Measurements from ENCODE around the gene EXOC1. TPM values are rescaled to one million over a fixed set of nuclear protein-coding genes. Genes with fewer than 3 reads are reported as not detected.

EXOC1 gene
- total RNA-seq, 2 experiments from 2014 or later = 19.1 to 21.4 TPM

DNA sequence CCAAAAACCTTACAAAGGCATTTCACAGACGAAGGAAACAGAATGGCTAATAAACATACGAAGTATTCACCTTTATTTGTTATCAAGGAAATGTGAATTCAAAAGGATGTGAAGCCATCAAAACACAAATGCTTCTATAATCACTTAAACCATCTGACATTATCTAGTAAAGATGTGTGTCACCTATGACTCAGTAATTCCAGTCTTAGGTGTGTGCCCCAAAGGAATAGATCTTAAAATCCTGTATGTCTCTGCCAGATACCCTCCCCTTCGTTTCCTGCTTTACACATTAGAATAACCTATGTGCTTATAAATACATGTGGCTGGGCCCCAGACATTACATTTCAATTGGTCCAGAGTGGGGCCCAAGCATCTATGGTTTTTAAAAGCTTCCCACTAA is 53.5 kb downstream of the EXOC1 start:
- peak; percentile 91 for ATAC-seq
- intact Hi-C loops (cut with DNase I, micrococcal nuclease) = loop anchor here (1.0 to 2.0 kb wide), 3 partner anchors 40 to 42 kb away; partner anchors contain the start of gene CEP135 (in 1 of the 2)
- Mint-ChIP-seq H3K27me3 (no peaks in the 10 kb centered on the region), H3K4me3 (no peak overlapping the region), H3K4me1 (peaks cover 24% of the 10 kb centered on the region), H3K36me3 (ENCODE audit: low read depth) (peaks cover 10% of the 10 kb centered on the region), H3K27ac (peak overlapping the region; percentile 75), H3K9me3 (ENCODE audit: low read depth) (no peaks in the 10 kb centered on the region)
- POLR2A ChIA-PET = interaction anchor here (0.6 kb wide), 1 partner anchor 27 kb away, joined by 3 read pairs; no protein-coding TSS in a partner anchor
- CTCF ChIA-PET = no interaction called here
- DNase-seq = no peak

DNA sequence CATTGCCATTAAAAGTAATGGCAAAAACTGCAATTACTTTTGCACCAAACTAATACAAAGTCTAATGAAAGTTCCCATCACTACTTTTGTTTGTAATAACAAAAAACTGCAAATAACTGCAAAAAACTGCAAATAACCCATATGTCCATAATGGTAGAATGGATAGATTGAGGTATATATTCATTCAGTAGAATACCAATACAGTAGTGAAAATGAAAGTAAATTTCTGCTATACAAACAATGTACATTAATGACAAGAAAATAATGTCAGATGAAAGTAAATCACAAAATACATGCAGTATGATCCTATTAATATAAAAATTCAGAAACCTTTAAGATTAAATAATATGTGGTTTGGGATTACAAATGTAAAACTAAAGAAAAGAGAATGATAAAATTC is 54.0 kb downstream of the EXOC1 start:
- no peak overlapping the region for H3K27ac Mint-ChIP-seq

DNA sequence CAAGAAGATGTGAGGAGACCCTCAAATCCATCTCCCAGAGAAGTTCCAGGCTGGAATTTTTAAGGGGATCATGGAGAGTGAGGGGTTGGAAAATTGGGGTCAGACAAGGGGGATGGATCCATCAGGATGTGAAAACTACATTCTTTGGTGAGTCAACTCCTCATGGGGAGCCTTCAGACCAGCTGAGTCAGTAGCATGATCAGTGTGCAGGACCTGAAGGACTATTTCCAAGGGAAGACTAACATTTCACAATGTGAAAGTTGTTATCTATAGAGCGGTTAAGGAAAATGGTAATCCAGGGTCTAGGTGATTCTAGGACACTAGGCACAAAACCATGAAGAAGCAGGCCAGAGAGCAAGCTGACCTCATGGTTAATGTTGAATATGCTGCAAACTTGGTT is 56.7 kb downstream of the EXOC1 start:
- ATAC-seq (no peak), DNase-seq (no peak)
- H3K27me3 Mint-ChIP-seq = no peaks in the 10 kb centered on the region
- intact Hi-C loops (cut with DNase I, micrococcal nuclease) = no loop called here
- ChIA-PET CTCF (no interaction called here), POLR2A (no interaction called here)
- peaks cover 5% of the 10 kb centered on the region for H3K36me3 Mint-ChIP-seq (ENCODE audit: low read depth)
- no peak overlapping the region for H3K4me3 Mint-ChIP-seq
- H3K27ac Mint-ChIP-seq = no peak overlapping the region
- no peaks in the 10 kb centered on the region for H3K9me3 Mint-ChIP-seq (ENCODE audit: low read depth)
- H3K4me1 Mint-ChIP-seq = peaks cover 18% of the 10 kb centered on the region

More for the DNA sequence above, 54.0 kb downstream of the EXOC1 start:
- Mint-ChIP-seq H3K36me3 (ENCODE audit: low read depth) (peaks cover 10% of the 10 kb centered on the region), H3K4me3 (no peak overlapping the region), H3K4me1 (peaks cover 24% of the 10 kb centered on the region), H3K27me3 (no peaks in the 10 kb centered on the region), H3K9me3 (ENCODE audit: low read depth) (no peaks in the 10 kb centered on the region)
- intact Hi-C loops (cut with DNase I, micrococcal nuclease) = loop anchor here (1.0 to 2.0 kb wide), 3 partner anchors 40 to 41 kb away; partner anchors contain the start of gene CEP135 (in 1 of the 2)
- POLR2A ChIA-PET = no interaction called here
- DNase-seq (no peak), ATAC-seq (no peak)
- CTCF ChIA-PET = no interaction called here

- ATAC-seq (no peak), DNase-seq (no peak)
- Mint-ChIP-seq H3K27ac (no peak overlapping the region), H3K9me3 (ENCODE audit: low read depth) (no peaks in the 10 kb centered on the region), H3K27me3 (no peaks in the 10 kb centered on the region), H3K36me3 (ENCODE audit: low read depth) (no peaks in the 10 kb centered on the region), H3K4me1 (peaks cover 5% of the 10 kb centered on the region), H3K4me3 (no peak overlapping the region)
- ChIA-PET POLR2A (no interaction called here), CTCF (no interaction called here)
- intact Hi-C loops (cut with DNase I, micrococcal nuclease) = no loop called here
Measured at GRCh38 chr4:55912249-55912648, 58.8 kb downstream of the EXOC1 start.

- ChIA-PET POLR2A (no interaction called here), CTCF (no interaction called here)
- H3K4me1 Mint-ChIP-seq = no peaks in the 10 kb centered on the region
Measured at GRCh38 chr4:55920571-55920970, 67.1 kb downstream of the EXOC1 start.

DNA sequence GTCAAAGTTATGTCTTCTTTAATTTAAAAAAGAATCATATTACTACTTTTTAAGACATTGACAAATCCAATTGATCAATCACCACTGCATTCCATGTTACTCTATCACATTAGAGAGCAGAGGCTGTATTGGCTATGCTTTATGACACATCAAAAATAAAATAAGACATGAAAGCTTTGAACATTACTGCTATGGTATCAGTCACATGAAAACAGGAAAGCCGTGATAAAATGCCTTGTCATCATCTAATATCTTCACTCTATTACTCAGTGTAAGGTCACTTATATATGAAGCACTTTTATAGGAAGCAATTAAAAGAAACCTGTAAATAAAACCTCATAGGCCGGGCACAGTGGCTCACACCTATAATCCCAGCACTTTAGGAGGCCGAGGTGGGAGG is 67.6 kb downstream of the EXOC1 start:
- no peak overlapping the region for H3K4me3 Mint-ChIP-seq
- CTCF ChIA-PET = no interaction called here
- intact Hi-C loops (cut with DNase I, micrococcal nuclease) = no loop called here
- DNase-seq = no peak
- no peaks in the 10 kb centered on the region for H3K4me1 Mint-ChIP-seq
- POLR2A ChIA-PET = no interaction called here
- no peaks in the 10 kb centered on the region for H3K9me3 Mint-ChIP-seq (ENCODE audit: low read depth)
- H3K36me3 Mint-ChIP-seq (ENCODE audit: low read depth) = no peaks in the 10 kb centered on the region
- no peaks in the 10 kb centered on the region for H3K27me3 Mint-ChIP-seq
- no peak for ATAC-seq
- H3K27ac Mint-ChIP-seq = no peak overlapping the region

More at GRCh38 chr4:55920571-55920970, 67.1 kb downstream of the EXOC1 start:
- no peak for DNase-seq
- no peak for ATAC-seq
- Mint-ChIP-seq H3K27ac (no peak overlapping the region), H3K27me3 (no peaks in the 10 kb centered on the region), H3K4me3 (no peak overlapping the region), H3K9me3 (ENCODE audit: low read depth) (no peaks in the 10 kb centered on the region), H3K36me3 (ENCODE audit: low read depth) (no peaks in the 10 kb centered on the region)
- intact Hi-C loops (cut with DNase I, micrococcal nuclease) = no loop called here

DNA sequence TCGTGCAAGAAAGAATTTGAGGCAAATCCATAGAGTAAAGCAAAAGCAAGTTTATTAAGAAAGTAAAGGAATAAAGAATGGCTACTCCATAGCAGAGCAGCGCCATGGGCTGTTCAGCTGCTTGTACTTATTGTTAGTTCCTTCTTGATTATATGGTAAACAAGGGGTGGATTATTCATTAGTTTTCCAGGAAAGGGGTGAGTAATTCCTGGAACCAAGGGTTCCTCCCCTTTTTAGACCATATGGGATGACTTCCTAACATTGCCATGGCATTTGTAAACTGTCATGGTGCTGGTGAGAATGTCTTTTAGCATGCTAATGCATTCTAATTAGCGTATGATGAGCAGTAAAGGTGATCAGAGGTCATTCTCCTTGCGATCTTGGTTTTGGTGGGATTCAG is 71.8 kb downstream of the EXOC1 start:
- no peaks in the 10 kb centered on the region for H3K4me1 Mint-ChIP-seq
- intact Hi-C loops (cut with DNase I, micrococcal nuclease) = no loop called here
- POLR2A ChIA-PET = no interaction called here

GRCh38 chr4:55926610-55927009 is 73.2 kb downstream of the EXOC1 start:
- Mint-ChIP-seq H3K27me3 (no peaks in the 10 kb centered on the region), H3K4me1 (peaks cover 3% of the 10 kb centered on the region), H3K27ac (no peak overlapping the region), H3K9me3 (ENCODE audit: low read depth) (peaks cover 4% of the 10 kb centered on the region), H3K4me3 (no peak overlapping the region), H3K36me3 (ENCODE audit: low read depth) (no peaks in the 10 kb centered on the region)
- DNase-seq (no peak), ATAC-seq (no peak)
- POLR2A ChIA-PET = no interaction called here
- intact Hi-C loops (cut with DNase I, micrococcal nuclease) = no loop called here
- CTCF ChIA-PET = interaction anchor here (0.7 to 1.4 kb wide), 4 partner anchors 12 to 1071 kb away, joined by 3 to 4 read pairs (median 3); no protein-coding TSS in a partner anchor

More for the DNA sequence above, 71.8 kb downstream of the EXOC1 start:
- no peak overlapping the region for H3K4me3 Mint-ChIP-seq
- no peaks in the 10 kb centered on the region for H3K36me3 Mint-ChIP-seq (ENCODE audit: low read depth)
- H3K27ac Mint-ChIP-seq = no peak overlapping the region
- peaks cover 4% of the 10 kb centered on the region for H3K9me3 Mint-ChIP-seq (ENCODE audit: low read depth)
- CTCF ChIA-PET = interaction anchor here (0.5 to 0.6 kb wide), 3 partner anchors 9 to 65 kb away, joined by 3 read pairs; no protein-coding TSS in a partner anchor
- DNase-seq = no peak
- no peak for ATAC-seq
- H3K27me3 Mint-ChIP-seq = no peaks in the 10 kb centered on the region

GRCh38 chr4:55927803-55928437 is 74.5 kb downstream of the EXOC1 start:
- ATAC-seq = no peak
- Mint-ChIP-seq H3K27me3 (no peaks in the 10 kb centered on the region), H3K36me3 (ENCODE audit: low read depth) (no peaks in the 10 kb centered on the region), H3K4me3 (no peak overlapping the region), H3K9me3 (ENCODE audit: low read depth) (peaks cover 4% of the 10 kb centered on the region), H3K4me1 (peaks cover 3% of the 10 kb centered on the region), H3K27ac (no peak overlapping the region)
- CTCF ChIA-PET = no interaction called here
- DNase-seq = no peak
- POLR2A ChIA-PET = no interaction called here
- intact Hi-C loops (cut with DNase I, micrococcal nuclease) = no loop called here

DNA sequence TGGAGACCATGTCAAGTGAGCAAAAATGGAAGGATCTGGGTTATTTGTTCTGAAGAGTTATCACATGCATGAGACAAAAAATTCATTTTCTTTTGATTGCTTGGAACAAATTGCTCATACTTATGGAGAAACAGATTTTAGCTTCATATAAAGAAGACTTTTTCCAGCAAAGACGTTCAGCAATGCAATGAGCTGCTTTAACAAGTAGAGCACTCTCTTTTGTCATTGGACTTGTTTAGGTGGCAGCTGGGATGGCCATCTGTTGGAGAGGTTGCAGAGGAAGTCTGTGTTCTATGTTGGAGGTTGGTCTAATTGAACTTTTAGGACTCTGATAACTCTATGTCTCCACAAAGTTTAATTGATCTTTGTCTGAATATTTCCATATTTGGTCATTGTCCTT is 75.4 kb downstream of the EXOC1 start:
- intact Hi-C loops (cut with DNase I, micrococcal nuclease) = no loop called here
- H3K27me3 Mint-ChIP-seq = no peaks in the 10 kb centered on the region
- peaks cover 5% of the 10 kb centered on the region for H3K9me3 Mint-ChIP-seq (ENCODE audit: low read depth)
- no peak overlapping the region for H3K4me3 Mint-ChIP-seq
- ATAC-seq (no peak), DNase-seq (no peak)
- no peaks in the 10 kb centered on the region for H3K36me3 Mint-ChIP-seq (ENCODE audit: low read depth)
- peaks cover 3% of the 10 kb centered on the region for H3K4me1 Mint-ChIP-seq
- ChIA-PET POLR2A (no interaction called here), CTCF (interaction anchor here (1.0 kb wide), 1 partner anchor 10 kb away, joined by 3 read pairs; no protein-coding TSS in a partner anchor)
- no peak overlapping the region for H3K27ac Mint-ChIP-seq

DNA sequence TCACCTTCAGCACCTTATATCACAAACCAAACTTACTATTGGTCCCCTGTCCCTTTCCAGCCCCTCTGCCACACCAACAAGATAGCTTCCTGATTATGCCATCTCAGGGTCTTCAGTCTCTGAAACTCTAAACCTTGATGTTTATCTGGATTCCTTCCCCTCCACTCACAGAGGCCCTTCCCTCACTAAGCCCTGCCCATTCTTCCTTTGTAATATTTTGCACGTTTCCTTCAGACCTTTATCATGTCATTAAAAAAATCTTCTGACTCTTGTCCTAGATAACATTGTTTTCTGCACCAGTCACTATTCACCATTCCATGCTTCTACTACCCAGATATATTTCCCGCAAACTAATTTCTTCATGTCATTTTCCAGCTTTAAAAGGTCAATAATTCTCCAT is 77.6 kb downstream of the EXOC1 start:
- ATAC-seq (no peak), DNase-seq (no peak)
- POLR2A ChIA-PET = no interaction called here
- Mint-ChIP-seq H3K36me3 (ENCODE audit: low read depth) (peaks cover 2% of the 10 kb centered on the region), H3K9me3 (ENCODE audit: low read depth) (peaks cover 14% of the 10 kb centered on the region), H3K4me1 (peaks cover 3% of the 10 kb centered on the region), H3K27me3 (no peaks in the 10 kb centered on the region), H3K4me3 (no peak overlapping the region), H3K27ac (no peak overlapping the region)
- intact Hi-C loops (cut with DNase I, micrococcal nuclease) = no loop called here
- CTCF ChIA-PET = no interaction called here

DNA sequence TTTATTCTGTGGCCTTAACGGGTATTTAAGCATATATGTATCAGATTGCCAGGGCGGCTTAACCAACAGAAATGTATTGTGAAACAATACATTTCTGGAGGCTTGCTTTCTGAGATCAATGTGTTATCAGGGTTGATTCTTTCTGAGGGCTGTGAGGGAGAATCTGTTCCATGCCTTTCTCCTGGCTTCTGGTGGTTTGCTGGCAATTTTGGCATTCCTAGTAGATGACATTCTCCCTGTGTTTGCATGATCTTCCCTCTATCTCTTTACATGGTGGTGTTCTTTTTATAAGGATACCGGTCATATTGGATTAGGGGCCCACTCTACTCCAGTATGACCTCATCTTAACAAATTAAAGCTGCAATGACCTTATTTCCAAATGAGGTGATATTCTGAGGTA is 78.4 kb downstream of the EXOC1 start:
- Mint-ChIP-seq H3K4me3 (no peak overlapping the region), H3K27me3 (no peaks in the 10 kb centered on the region), H3K36me3 (ENCODE audit: low read depth) (peaks cover 7% of the 10 kb centered on the region), H3K27ac (no peak overlapping the region), H3K4me1 (peaks cover 3% of the 10 kb centered on the region), H3K9me3 (ENCODE audit: low read depth) (peaks cover 18% of the 10 kb centered on the region)
- ATAC-seq = no peak
- POLR2A ChIA-PET = no interaction called here
- intact Hi-C loops (cut with DNase I, micrococcal nuclease) = no loop called here
- CTCF ChIA-PET = interaction anchor here (2.9 kb wide), 1 partner anchor 16 kb away, joined by 17 read pairs; the partner anchor contains the start of gene CEP135
- no peak for DNase-seq

All from activated CD4-positive, alpha-beta T cell treated with anti-CD3 and anti-CD28 coated beads for 36 hours (primary cell).